Tibial artery (tissue), 4 donors: Measurements from ENCODE around the gene HAND2.
A peak's percentile ranks its signal among the peaks of the same experiment; 100 is the strongest.

ENCODE experiments used
- DNase-seq, 2 donors: peaks; one replicate each; pipeline ENCODE4 v3.0.0-alpha.2; 2019
- H3K27ac ChIP-seq, 2 donors: fragments of 200-600 bp; sonication (generic) in 1 of 2; 1 replicate in 1 of 2; 2 replicates in 1 of 2; pipeline ENCODE4 v1.5.1; 2018 to 2019; ENCODE audit warnings: mild to moderate bottlenecking in 1 of 2
- H3K27me3 ChIP-seq, 2 donors: fragments of 200-600 bp; sonication (generic) in 1 of 2; one replicate each; pipeline versions ENCODE4 v1.5.1 to v1.6.0; 2016 to 2019
- H3K36me3 ChIP-seq, 3 donors: fragments of 200-600 bp; sonication (generic) in 2 of 3; one replicate each; pipeline ENCODE4 v1.5.1; 2016 to 2019; ENCODE audit warnings: mild to moderate bottlenecking in 2 of 3
- H3K4me1 ChIP-seq, 4 donors: fragments of 200-600 bp; sonication (generic) in 2 of 4; 1 replicate in 3 of 4; 2 replicates in 1 of 4; pipeline ENCODE4 v1.5.1; 2016 to 2019
- H3K4me3 ChIP-seq, 2 donors: fragments of 200-600 bp; sonication (generic) in 1 of 2; 1 replicate in 1 of 2; 2 replicates in 1 of 2; pipeline ENCODE4 v1.5.1; 2018 to 2019; ENCODE audit warnings: mild to moderate bottlenecking in 2 of 2
- H3K9me3 ChIP-seq, 3 donors: fragments of 200-600 bp; sonication (generic) in 1 of 3; one replicate each; pipeline ENCODE4 v1.5.1; 2016 to 2019
- intact Hi-C: fragments of 100-400 bp; cut with DNase I; formaldehyde crosslinking; loops from one replicate; pipeline ENCODE4 v1.15.0; 2023; ENCODE audit warnings: low total_unique reads
- TF ChIP-seq, protein P1 (sequence below), 2 experiments: fragments of 200-600 bp in 1 of 2; fragments of 450-650 bp in 1 of 2; IDR thresholded peaks; one replicate each; pipeline ENCODE4 v1.5.1; 2017 to 2019; ENCODE audit warnings: antibody characterized with exemption in 2 of 2, mild to moderate bottlenecking in 1 of 2, moderate library complexity in 1 of 2

Gene HAND2

DNA sequence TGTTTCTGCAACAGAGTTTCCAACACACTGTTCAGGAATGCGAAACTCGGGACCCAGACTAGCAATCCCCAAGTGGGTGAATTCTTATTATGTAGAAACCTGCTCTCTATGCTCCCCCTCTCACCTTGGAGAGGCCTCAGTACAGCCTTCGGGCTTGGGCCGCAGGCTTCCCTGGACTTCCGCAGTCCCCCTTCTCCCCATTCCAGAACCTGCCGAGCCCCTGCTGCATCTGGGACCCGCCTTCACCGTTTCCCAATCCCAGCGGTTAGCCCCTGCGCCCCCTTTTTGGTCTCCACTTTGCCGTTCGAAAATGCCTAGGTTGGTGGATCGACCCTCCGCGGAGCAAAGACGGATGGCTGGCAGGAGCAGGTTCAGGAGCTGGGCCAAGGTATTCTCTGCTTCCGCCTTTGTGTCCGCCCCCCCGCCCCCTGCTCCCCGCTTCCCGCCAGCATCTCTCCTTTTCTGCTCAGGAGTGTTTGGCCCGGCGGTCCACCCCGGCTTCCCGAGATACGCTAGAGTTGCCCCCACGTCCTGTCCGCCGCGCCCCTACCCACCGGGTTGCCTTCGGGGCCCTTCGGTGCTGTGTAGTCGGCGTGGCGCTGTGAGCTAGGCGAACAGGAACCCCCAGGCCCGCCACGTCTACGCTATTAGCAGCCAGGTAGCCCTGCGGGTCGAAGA is 11.5 kb downstream of the HAND2 start:
- peaks cover 0 to 60% (median 28%) of the 10 kb centered on the region in 4 donors for H3K4me1 ChIP-seq
- no peaks in the 10 kb centered on the region for H3K27me3 ChIP-seq
- peak overlapping the region; percentile 97 to 99 for H3K27ac ChIP-seq
- DNase-seq: peak in 1 of 2 donors; percentile 70
- peak overlapping the region; percentile 40 to 42 for H3K4me3 ChIP-seq
- intact Hi-C loops: no loop called here
- TF ChIP-seq, protein P1, sequence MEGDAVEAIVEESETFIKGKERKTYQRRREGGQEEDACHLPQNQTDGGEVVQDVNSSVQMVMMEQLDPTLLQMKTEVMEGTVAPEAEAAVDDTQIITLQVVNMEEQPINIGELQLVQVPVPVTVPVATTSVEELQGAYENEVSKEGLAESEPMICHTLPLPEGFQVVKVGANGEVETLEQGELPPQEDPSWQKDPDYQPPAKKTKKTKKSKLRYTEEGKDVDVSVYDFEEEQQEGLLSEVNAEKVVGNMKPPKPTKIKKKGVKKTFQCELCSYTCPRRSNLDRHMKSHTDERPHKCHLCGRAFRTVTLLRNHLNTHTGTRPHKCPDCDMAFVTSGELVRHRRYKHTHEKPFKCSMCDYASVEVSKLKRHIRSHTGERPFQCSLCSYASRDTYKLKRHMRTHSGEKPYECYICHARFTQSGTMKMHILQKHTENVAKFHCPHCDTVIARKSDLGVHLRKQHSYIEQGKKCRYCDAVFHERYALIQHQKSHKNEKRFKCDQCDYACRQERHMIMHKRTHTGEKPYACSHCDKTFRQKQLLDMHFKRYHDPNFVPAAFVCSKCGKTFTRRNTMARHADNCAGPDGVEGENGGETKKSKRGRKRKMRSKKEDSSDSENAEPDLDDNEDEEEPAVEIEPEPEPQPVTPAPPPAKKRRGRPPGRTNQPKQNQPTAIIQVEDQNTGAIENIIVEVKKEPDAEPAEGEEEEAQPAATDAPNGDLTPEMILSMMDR (IDR thresholded peaks at IDR 0.05): no peak
- no peaks in the 10 kb centered on the region for H3K9me3 ChIP-seq
- no peaks in the 10 kb centered on the region for H3K36me3 ChIP-seq

DNA sequence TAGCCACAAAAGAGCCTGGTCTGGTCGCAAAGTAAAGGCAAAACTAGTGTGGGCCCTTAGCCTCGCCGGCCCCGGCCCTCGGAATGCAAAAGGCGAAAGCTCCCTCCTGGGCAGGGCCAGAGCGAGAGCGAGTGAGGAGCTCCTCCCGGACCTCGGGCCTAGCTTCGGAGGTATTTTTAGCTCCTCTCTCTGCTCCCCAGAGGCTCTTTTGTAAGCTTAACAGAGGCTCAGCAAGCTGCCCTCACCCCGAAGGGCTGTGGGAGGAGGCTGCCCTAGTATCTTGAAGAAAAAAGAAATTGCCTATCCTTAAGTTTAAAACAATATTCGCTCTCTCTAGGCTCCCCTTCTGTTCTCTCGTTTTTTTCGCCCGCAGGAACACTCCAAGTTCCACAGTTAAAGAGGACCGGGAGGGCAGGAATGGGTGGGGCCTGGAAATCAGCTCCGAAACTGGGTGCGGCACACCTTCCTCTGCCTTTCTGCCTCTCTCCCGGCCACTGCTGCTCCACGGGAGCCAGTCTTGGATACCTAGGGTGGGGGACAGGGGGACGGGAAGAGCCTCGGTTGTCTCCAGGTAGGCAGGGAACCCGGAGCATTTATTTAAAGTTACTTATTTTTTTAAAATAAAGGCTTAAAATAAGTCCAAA is 12.1 kb downstream of the HAND2 start:
- TF ChIP-seq, protein P1 (IDR thresholded peaks at IDR 0.05): no peak
- H3K4me3 ChIP-seq: peak overlapping the region; percentile 40 to 42
- no peaks in the 10 kb centered on the region for H3K9me3 ChIP-seq
- no peaks in the 10 kb centered on the region for H3K27me3 ChIP-seq
- no peaks in the 10 kb centered on the region for H3K36me3 ChIP-seq
- intact Hi-C loops: no loop called here
- peaks cover 0 to 54% (median 28%) of the 10 kb centered on the region in 4 donors for H3K4me1 ChIP-seq
- peak in 1 of 2 donors; percentile 87 for DNase-seq
- H3K27ac ChIP-seq: peak overlapping the region; percentile 97 to 99

DNA sequence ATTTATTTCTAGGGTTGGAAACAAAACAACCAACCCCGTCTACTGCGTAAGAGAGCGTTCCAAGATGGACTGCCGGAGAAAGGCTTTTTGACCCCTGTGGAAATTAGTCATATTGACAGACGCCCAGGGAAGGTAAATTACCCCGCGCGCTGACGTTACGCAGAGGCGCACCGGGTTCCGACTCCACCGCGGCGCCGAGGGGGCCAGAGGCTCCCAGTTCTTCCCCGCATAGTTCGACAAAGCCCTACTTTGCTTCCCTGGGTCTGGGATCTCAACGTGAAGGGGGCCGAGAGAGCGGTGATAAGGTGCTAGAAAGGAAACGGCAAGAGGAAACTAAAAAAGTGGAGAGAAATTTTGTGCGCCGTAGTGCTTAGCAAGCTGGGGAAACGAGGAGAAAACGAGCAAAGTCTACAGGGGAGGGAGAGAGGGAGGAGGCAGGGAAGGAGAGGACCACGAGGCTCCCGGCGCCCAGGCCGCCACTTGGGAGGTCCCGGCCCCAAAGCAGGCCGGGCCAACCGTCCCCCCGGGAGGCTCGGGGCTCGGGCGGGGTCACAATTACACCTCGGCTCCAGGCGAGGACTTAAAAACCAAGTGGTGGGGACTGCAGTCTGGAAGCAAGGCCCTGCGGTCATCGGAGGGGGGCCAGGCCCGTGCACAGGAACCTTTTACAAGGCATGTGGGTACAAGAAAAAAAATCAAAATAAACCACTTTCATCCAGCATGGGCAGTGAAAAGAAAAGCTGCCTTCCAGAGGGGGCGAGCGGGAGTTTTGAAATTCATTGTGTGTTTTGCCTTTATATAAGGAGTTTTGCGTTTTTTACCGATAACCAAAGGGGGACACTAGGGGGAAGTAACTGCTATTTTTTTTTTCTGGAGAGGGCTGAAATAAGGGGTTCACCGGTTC is 13.2 kb downstream of the HAND2 start:
- Histone ChIP-seq H3K4me3 (peak overlapping the region; percentile 3 to 40), H3K27me3 (no peaks in the 10 kb centered on the region), H3K36me3 (no peaks in the 10 kb centered on the region), H3K9me3 (no peaks in the 10 kb centered on the region), H3K4me1 (peaks cover 0 to 51% (median 27%) of the 10 kb centered on the region in 4 donors), H3K27ac (peak overlapping the region; percentile 97 to 99)
- TF ChIP-seq, protein P1 (IDR thresholded peaks at IDR 0.05): no peak
- intact Hi-C loops: no loop called here
- peak; percentile 10 to 68 for DNase-seq

DNA sequence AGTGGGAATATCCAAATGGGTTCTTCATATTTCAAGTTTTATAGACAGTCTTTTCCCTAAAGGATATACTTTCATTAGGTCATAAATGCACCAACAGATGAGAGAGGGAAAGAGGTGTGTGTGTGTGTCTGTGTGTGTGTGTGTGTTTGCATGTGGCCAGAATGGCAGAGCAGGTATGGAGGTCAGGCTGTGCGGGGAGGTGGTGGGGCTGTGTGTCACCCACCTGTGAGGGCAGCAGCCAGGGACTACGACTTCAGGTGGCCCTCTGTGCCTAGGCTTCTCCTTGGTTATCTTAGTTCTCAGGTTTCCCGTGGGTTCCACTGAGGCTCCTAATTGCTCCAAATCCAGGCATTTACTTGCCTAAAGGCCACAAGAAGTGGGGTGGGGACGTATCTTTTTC is 14.6 kb downstream of the HAND2 start:
- Histone ChIP-seq H3K4me3 (no peak overlapping the region), H3K9me3 (no peaks in the 10 kb centered on the region), H3K27me3 (no peaks in the 10 kb centered on the region), H3K36me3 (peaks cover 0 to 8% (median 0%) of the 10 kb centered on the region in 3 donors), H3K4me1 (peaks cover 0 to 44% (median 16%) of the 10 kb centered on the region in 4 donors), H3K27ac (peak overlapping the region; percentile 97 to 99)
- intact Hi-C loops: no loop called here
- TF ChIP-seq, protein P1 (IDR thresholded peaks at IDR 0.05): no peak
- no peak for DNase-seq

DNA sequence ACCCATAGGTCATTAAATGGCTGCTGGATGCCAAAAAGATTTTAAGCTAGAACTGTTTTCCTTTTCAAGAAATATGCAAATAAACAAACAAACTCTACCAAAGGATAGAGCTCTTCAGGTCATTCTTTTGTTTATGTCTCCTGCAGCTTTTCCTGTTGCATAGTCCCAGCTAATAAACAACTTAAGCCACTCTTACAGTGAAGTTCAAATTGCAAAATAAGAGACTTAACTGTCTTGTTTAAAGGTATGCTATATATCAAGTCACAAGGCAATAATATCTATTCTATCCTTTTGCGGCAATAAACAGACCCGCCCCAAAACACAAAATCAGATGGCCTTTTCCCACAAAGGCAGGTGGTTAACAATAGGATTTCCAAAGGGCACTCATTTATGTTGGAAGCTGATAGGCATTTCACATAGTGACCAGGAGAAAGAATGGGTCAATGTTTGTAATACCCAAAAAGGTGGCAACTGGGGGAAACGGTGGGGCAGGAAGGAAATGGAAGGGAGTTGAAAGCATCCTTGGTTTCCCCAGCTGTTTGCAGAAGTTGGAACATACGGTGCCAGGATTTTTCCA is 15.3 kb downstream of the HAND2 start:
- Histone ChIP-seq H3K4me1 (peaks cover 0 to 46% (median 15%) of the 10 kb centered on the region in 4 donors), H3K27ac (no peak overlapping the region), H3K4me3 (no peak overlapping the region), H3K9me3 (no peaks in the 10 kb centered on the region), H3K27me3 (no peaks in the 10 kb centered on the region), H3K36me3 (peaks cover 0 to 8% (median 0%) of the 10 kb centered on the region in 3 donors)
- TF ChIP-seq, protein P1 (IDR thresholded peaks at IDR 0.05): no peak
- intact Hi-C loops: no loop called here
- no peak for DNase-seq
